H9 (cell line): ENCODE measurements around the gene TET3. TPM values are rescaled to one million over a fixed set of nuclear protein-coding genes. Genes with fewer than 3 reads are reported as not detected.

ENCODE experiments used
- DNase-seq: peaks from one replicate; pipeline ENCODE4 v3.0.0-alpha.2; 2017
- H2AFZ ChIP-seq: one replicate; pipeline ENCODE4 v1.6.1; 2013; ENCODE audit warnings: mild to moderate bottlenecking, low read length, control low read depth, moderate library complexity
- H2AK5ac ChIP-seq: 2 replicates; pipeline ENCODE4 v1.6.1; 2013; ENCODE audit warnings: low read length, control low read depth, mixed read lengths; ENCODE audit not compliant: insufficient read length
- H2BK120ac ChIP-seq: one replicate; pipeline ENCODE4 v1.6.1; 2013; ENCODE audit warnings: low read depth, mild to moderate bottlenecking, low read length, control low read depth, inconsistent platforms; ENCODE audit not compliant: poor library complexity, severe bottlenecking
- H2BK12ac ChIP-seq: 2 replicates; pipeline ENCODE4 v1.6.1; 2013; ENCODE audit warnings: low read length, control low read depth, mixed read lengths, low read depth; ENCODE audit not compliant: insufficient read length
- H2BK15ac ChIP-seq: 2 replicates; pipeline ENCODE4 v1.6.1; 2013; ENCODE audit warnings: low read depth, low read length, control low read depth
- H2BK20ac ChIP-seq: one replicate; pipeline ENCODE4 v1.6.1; 2013; ENCODE audit warnings: low read depth, mild to moderate bottlenecking, low read length, control low read depth, inconsistent platforms; ENCODE audit not compliant: poor library complexity, severe bottlenecking
- H2BK5ac ChIP-seq: 2 replicates; pipeline ENCODE4 v1.6.1; 2013; ENCODE audit warnings: low read length, control low read depth, mixed read lengths; ENCODE audit not compliant: insufficient read length
- H3K14ac ChIP-seq: 2 replicates; pipeline ENCODE4 v1.6.1; 2013; ENCODE audit warnings: low read length, control low read depth; ENCODE audit not compliant: insufficient read depth
- H3K18ac ChIP-seq: 2 replicates; pipeline ENCODE4 v1.6.1; 2013; ENCODE audit warnings: low read depth, mild to moderate bottlenecking, mixed read lengths, low read length, control low read depth; ENCODE audit not compliant: insufficient read length
- H3K23ac ChIP-seq: 2 replicates; pipeline ENCODE4 v1.6.1; 2013; ENCODE audit warnings: low read length, control low read depth, mixed read lengths, low read depth; ENCODE audit not compliant: insufficient read length
- H3K23me2 ChIP-seq: 2 replicates; pipeline ENCODE4 v1.6.1; 2013; ENCODE audit warnings: low read depth, mild to moderate bottlenecking, mixed read lengths, low read length, control low read depth; ENCODE audit not compliant: insufficient read length, poor library complexity, severe bottlenecking
- H3K27ac ChIP-seq: 2 replicates; pipeline ENCODE4 v1.5.1; 2013; ENCODE audit warnings: low read length, control low read depth, mixed read lengths, low read depth; ENCODE audit not compliant: insufficient read length
- H3K27me3 ChIP-seq: 2 replicates; pipeline ENCODE4 v1.6.1; 2013; ENCODE audit warnings: low read length, control low read depth, inconsistent platforms; ENCODE audit not compliant: insufficient read depth
- H3K4ac ChIP-seq: 2 replicates; pipeline ENCODE4 v1.6.1; 2013; ENCODE audit warnings: low read depth, mild to moderate bottlenecking, control low read depth, inconsistent platforms, low read length, moderate library complexity
- H3K4me1 ChIP-seq: 2 replicates; pipeline ENCODE4 v1.6.1; 2013; ENCODE audit warnings: low read length, control low read depth, inconsistent platforms; ENCODE audit not compliant: insufficient read depth
- H3K4me2 ChIP-seq: 2 replicates; pipeline ENCODE4 v1.6.1; 2013; ENCODE audit warnings: low read length, control low read depth, mixed read lengths; ENCODE audit not compliant: insufficient read length, insufficient read depth
- H3K56ac ChIP-seq: 2 replicates; pipeline ENCODE4 v1.6.1; 2013; ENCODE audit warnings: low read depth, mild to moderate bottlenecking, mixed read lengths, low read length, control low read depth; ENCODE audit not compliant: insufficient read length
- H3K79me1 ChIP-seq: 2 replicates; pipeline ENCODE4 v1.6.1; 2013; ENCODE audit warnings: low read depth, mild to moderate bottlenecking, moderate library complexity, low read length, control low read depth, inconsistent platforms; ENCODE audit not compliant: insufficient read depth, poor library complexity, severe bottlenecking
- H3K79me2 ChIP-seq: 2 replicates; pipeline ENCODE4 v1.6.1; 2013; ENCODE audit warnings: low read length, control low read depth, inconsistent platforms; ENCODE audit not compliant: insufficient read depth
- H3K9ac ChIP-seq: 2 replicates; pipeline ENCODE4 v1.6.1; 2013; ENCODE audit warnings: low read length, control low read depth, mixed read lengths; ENCODE audit not compliant: insufficient read length; ENCODE audit errors: extremely low read depth
- H3K9me3 ChIP-seq: one replicate; pipeline ENCODE4 v1.6.1; 2013; ENCODE audit warnings: low read depth, low read length, inconsistent platforms; ENCODE audit not compliant: control insufficient read depth
- H3T11ph ChIP-seq: one replicate; pipeline ENCODE4 v1.6.1; 2013; ENCODE audit warnings: mild to moderate bottlenecking, low read length, control low read depth, inconsistent platforms
- H4K20me1 ChIP-seq: one replicate; pipeline ENCODE4 v1.6.1; 2013; ENCODE audit not compliant: control insufficient read depth, insufficient read length, insufficient read depth
- H4K5ac ChIP-seq: 2 replicates; pipeline ENCODE4 v1.6.1; 2013; ENCODE audit warnings: low read depth, mild to moderate bottlenecking, mixed read lengths, low read length, control low read depth; ENCODE audit not compliant: insufficient read length
- H4K8ac ChIP-seq: replicated peaks from 2 replicates; pipeline ENCODE4 v1.6.1; 2013; ENCODE audit warnings: low read length, control low read depth, mixed read lengths, low read depth; ENCODE audit not compliant: insufficient read length
- H4K91ac ChIP-seq: 2 replicates; pipeline ENCODE4 v1.6.1; 2013; ENCODE audit warnings: low read depth, mild to moderate bottlenecking, moderate library complexity, mixed read lengths, low read length, control low read depth; ENCODE audit not compliant: insufficient read length
- H3K27ac Mint-ChIP-seq, 3 experiments: 2 replicates in 2 of 3; 3 replicates in 1 of 3; pipeline ENCODE4 v1.8.0; 2020 to 2021; ENCODE audit warnings: mixed read lengths in 3 of 3, mild to moderate bottlenecking in 1 of 3, moderate library complexity in 1 of 3
- H3K27me3 Mint-ChIP-seq: 2 replicates; pipeline ENCODE4 v1.8.0; 2021; ENCODE audit warnings: low read depth, mild to moderate bottlenecking, moderate library complexity, mixed read lengths
- H3K36me3 Mint-ChIP-seq, 3 experiments: 2 replicates in 2 of 3; 3 replicates in 1 of 3; pipeline ENCODE4 v1.8.0; 2020 to 2021; ENCODE audit warnings: low read depth in 3 of 3, mixed read lengths in 3 of 3; ENCODE audit not compliant: insufficient read depth in 1 of 3
- H3K4me1 Mint-ChIP-seq, 2 experiments: 2 replicates each; pipeline ENCODE4 v1.8.0; 2020; ENCODE audit warnings: mixed read lengths in 2 of 2
- H3K4me3 Mint-ChIP-seq, 2 experiments: 2 replicates in 1 of 2; 3 replicates in 1 of 2; pipeline ENCODE4 v1.8.0; 2020 to 2021; ENCODE audit warnings: mild to moderate bottlenecking in 2 of 2, mixed read lengths in 2 of 2, moderate library complexity in 1 of 2
- H3K9me3 Mint-ChIP-seq, 2 experiments: 2 replicates in 1 of 2; 3 replicates in 1 of 2; pipeline ENCODE4 v1.8.0; 2020; ENCODE audit warnings: mild to moderate bottlenecking in 2 of 2, mixed read lengths in 2 of 2, moderate library complexity in 1 of 2
- WGBS: extraction: QIAGEN DNeasy Blood & Tissue Kit; methylation state at CpG from one replicate; pipeline ENCODE4 v1.1.7; 2013; ENCODE audit warnings: missing lambda C conversion rate, low lambda C conversion rate, mixed read lengths; ENCODE audit not compliant: insufficient read length; ENCODE audit errors: extremely low coverage; 5-methylcytosine and 5-hydroxymethylcytosine counted together
- total RNA-seq: library from RNA; stranded (reverse); gene quantifications from 2 replicates; pipeline ENCODE4 v1.2.1, GENCODE V29; 2021
- TF ChIP-seq, protein P1 (sequence below): fragments of 200-600 bp; sonication (generic); conservative IDR thresholded peaks from 3 replicates; pipeline ENCODE4 v1.8.0; 2021; ENCODE audit warnings: antibody characterized with exemption, mild to moderate bottlenecking

The TET3 gene
- total RNA-seq, 1 experiment from 2014 or later, result 24.7 TPM

DNA sequence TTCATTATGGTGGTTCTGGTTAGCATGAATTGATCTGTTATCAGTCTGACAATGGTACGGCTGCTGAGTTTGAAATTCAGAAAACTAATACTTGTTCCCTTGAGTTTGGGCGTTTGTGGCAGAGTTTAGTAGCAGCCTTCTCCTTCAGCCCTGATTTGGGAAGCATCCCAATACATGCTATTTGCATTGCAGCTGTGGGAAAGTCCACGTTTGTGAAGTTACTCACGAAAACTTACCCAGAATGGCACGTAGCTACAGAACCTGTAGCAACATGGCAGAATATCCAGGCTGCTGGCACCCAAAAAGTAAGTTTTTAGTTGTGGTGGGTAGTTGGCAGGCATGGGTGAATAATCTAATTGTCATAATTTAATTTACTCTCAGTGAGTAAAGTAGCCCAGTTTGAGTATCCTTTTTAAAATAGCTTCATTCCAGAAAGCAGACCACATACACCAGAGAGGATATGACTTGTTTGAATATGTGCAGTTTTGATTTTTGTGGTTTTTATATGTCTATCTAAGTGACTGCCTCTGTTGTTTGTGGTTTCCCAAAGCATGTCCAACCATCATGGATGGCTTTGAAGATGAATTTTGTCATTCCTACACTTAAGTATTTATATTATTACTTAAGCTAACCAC, 45.9 kb upstream of the TET3 start:
- H3K23ac ChIP-seq, result no peak overlapping the region
- no peak overlapping the region for H4K5ac ChIP-seq
- H2BK12ac ChIP-seq, result no peak overlapping the region
- H4K91ac ChIP-seq, result no peak overlapping the region
- H3K9me3 Mint-ChIP-seq, result no peaks in the 10 kb centered on the region
- H2BK5ac ChIP-seq, result no peak overlapping the region
- no peaks in the 10 kb centered on the region for H3K27me3 ChIP-seq
- WGBS, result no CpG with 5 or more reads among the region's 5 CpGs
- H3K18ac ChIP-seq, result no peak overlapping the region
- H3K4ac ChIP-seq, result no peak overlapping the region
- peaks cover 7% of the 10 kb centered on the region for H3K79me1 ChIP-seq
- no peak overlapping the region for H2BK120ac ChIP-seq
- no peak overlapping the region for H4K8ac ChIP-seq
- H3K79me2 ChIP-seq, result peaks cover 14% of the 10 kb centered on the region
- H2BK15ac ChIP-seq, result no peak overlapping the region
- H3K9me3 ChIP-seq, result no peaks in the 10 kb centered on the region
- no peak overlapping the region for H2BK20ac ChIP-seq
- TF ChIP-seq, protein P1, sequence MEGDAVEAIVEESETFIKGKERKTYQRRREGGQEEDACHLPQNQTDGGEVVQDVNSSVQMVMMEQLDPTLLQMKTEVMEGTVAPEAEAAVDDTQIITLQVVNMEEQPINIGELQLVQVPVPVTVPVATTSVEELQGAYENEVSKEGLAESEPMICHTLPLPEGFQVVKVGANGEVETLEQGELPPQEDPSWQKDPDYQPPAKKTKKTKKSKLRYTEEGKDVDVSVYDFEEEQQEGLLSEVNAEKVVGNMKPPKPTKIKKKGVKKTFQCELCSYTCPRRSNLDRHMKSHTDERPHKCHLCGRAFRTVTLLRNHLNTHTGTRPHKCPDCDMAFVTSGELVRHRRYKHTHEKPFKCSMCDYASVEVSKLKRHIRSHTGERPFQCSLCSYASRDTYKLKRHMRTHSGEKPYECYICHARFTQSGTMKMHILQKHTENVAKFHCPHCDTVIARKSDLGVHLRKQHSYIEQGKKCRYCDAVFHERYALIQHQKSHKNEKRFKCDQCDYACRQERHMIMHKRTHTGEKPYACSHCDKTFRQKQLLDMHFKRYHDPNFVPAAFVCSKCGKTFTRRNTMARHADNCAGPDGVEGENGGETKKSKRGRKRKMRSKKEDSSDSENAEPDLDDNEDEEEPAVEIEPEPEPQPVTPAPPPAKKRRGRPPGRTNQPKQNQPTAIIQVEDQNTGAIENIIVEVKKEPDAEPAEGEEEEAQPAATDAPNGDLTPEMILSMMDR, result no peak
- H4K20me1 ChIP-seq, result peaks cover 3% of the 10 kb centered on the region
- H3K9ac ChIP-seq, result no peak overlapping the region
- no peaks in the 10 kb centered on the region for H3K27me3 Mint-ChIP-seq
- DNase-seq, result no peak
- no peak overlapping the region for H3T11ph ChIP-seq
- H3K14ac ChIP-seq, result no peak overlapping the region
- H3K4me1 ChIP-seq, result no peaks in the 10 kb centered on the region
- H3K4me1 Mint-ChIP-seq, result peaks cover 0 to 3% of the 10 kb centered on the region in 2 experiments; a peak in 1 of 4 replicates
- H3K27ac ChIP-seq, result no peak overlapping the region
- peaks cover 0 to 30% (median 14%) of the 10 kb centered on the region in 3 experiments; a peak in 4 of 7 replicates for H3K36me3 Mint-ChIP-seq
- no peak overlapping the region for H2AK5ac ChIP-seq
- H2AFZ ChIP-seq, result no peak overlapping the region
- H3K56ac ChIP-seq, result no peak overlapping the region
- no peak overlapping the region for H3K27ac Mint-ChIP-seq
- no peak overlapping the region for H3K4me2 ChIP-seq
- H3K4me3 Mint-ChIP-seq, result no peak overlapping the region
- H3K23me2 ChIP-seq, result no peaks in the 10 kb centered on the region
